ENCODE results near the gene C11orf65. TPM values are rescaled to one million over a fixed set of nuclear protein-coding genes. Genes with fewer than 3 reads are reported as not detected.

The C11orf65 gene
- total RNA-seq, 1 experiment from 2014 or later = 0.62 TPM

GRCh38 chr11:108474664-108475463 lies 7.5 kb upstream of the C11orf65 start:
- Histone ChIP-seq H3K4me1 (ENCODE audit: insufficient read depth, low read length) (no peaks in the 10 kb centered on the region), H3K27ac (ENCODE audit: low read length) (no peak overlapping the region), H3K27me3 (ENCODE audit: low read length) (no peaks in the 10 kb centered on the region), H3F3A (ENCODE audit: low read length, unreplicated experiment) (no peaks in the 10 kb centered on the region), H3K4me3 (ENCODE audit: low read length) (no peak overlapping the region), H3K36me3 (ENCODE audit: low read depth, low read length) (peaks cover 8% of the 10 kb centered on the region; the same call in 1 of the 2 replicates), H4K20me1 (ENCODE audit: low read length) (no peaks in the 10 kb centered on the region), H3K9me3 (ENCODE audit: low read length) (no peaks in the 10 kb centered on the region), H3K79me2 (ENCODE audit: low read length) (no peaks in the 10 kb centered on the region), H2AFZ (ENCODE audit: low read length) (no peak overlapping the region), H3K9me2 (replicated peaks; ENCODE audit: low read length) (no peaks in the 10 kb centered on the region), H3K4me2 (ENCODE audit: low read length) (no peak overlapping the region), H3K9ac (ENCODE audit: low read length) (no peak overlapping the region)
- ChIA-PET CTCF (no interaction called here), POLR2A (ENCODE audit: unreplicated experiment) (no interaction called here)
- BruUV-seq (replicated peaks) = no TSS peak
- no peak for ATAC-seq
- TF ChIP-seq EZH2 (IDR thresholded peaks at IDR 0.05; ENCODE audit: low read length, unreplicated experiment) (no peak), EZH2phosphoT487 (IDR thresholded peaks at IDR 0.05; ENCODE audit: borderline replicate concordance, low read length) (no peak), CTCF (conservative IDR thresholded peaks at IDR 0.05; ENCODE audit: low read depth, low read length) (no peak)
- intact Hi-C loops (cut with micrococcal nuclease) = no loop called here
- DNase-seq = no peak

DNA sequence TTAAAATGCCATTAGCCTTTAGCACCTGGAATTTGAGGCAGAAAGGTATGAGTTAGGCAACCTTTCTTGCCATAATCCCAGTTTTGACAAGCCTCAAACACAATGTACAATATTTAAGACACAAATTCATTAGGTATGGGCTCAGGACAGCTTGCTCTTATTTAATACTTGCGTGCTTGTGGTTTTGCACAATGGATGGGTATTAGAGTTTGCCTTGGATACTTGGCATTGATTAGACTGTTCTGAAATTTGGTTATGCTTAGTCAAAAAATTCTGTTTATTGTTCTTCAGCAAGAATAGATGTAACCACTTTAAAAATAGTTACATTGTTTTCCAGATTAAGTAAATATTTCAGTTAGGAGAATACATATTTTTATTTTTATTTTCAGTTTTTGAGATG lies 5.4 kb upstream of the C11orf65 start:
- DNase-seq = no peak

More for the DNA sequence above, 5.4 kb upstream of the C11orf65 start:
- Histone ChIP-seq H2AFZ (ENCODE audit: low read length) (no peak overlapping the region), H3K9me2 (replicated peaks; ENCODE audit: low read length) (no peaks in the 10 kb centered on the region), H3K4me3 (ENCODE audit: low read length) (no peak overlapping the region), H3K36me3 (ENCODE audit: low read depth, low read length) (peaks cover 6% of the 10 kb centered on the region; the same call in 1 of the 2 replicates), H3K27me3 (ENCODE audit: low read length) (no peaks in the 10 kb centered on the region), H3F3A (ENCODE audit: low read length, unreplicated experiment) (peaks cover 4% of the 10 kb centered on the region), H3K79me2 (ENCODE audit: low read length) (no peaks in the 10 kb centered on the region), H3K27ac (ENCODE audit: low read length) (no peak overlapping the region), H3K4me2 (ENCODE audit: low read length) (no peak overlapping the region), H4K20me1 (ENCODE audit: low read length) (no peaks in the 10 kb centered on the region), H3K4me1 (ENCODE audit: insufficient read depth, low read length) (no peaks in the 10 kb centered on the region; the same call in 1 of the 2 replicates), H3K9ac (ENCODE audit: low read length) (no peak overlapping the region), H3K9me3 (ENCODE audit: low read length) (no peaks in the 10 kb centered on the region)
- ChIA-PET CTCF (no interaction called here), POLR2A (ENCODE audit: unreplicated experiment) (no interaction called here)
- TF ChIP-seq EZH2phosphoT487 (IDR thresholded peaks at IDR 0.05; ENCODE audit: borderline replicate concordance, low read length) = no peak
- TF ChIP-seq EZH2 (IDR thresholded peaks at IDR 0.05; ENCODE audit: low read length, unreplicated experiment) = no peak
- TF ChIP-seq CTCF (conservative IDR thresholded peaks at IDR 0.05; ENCODE audit: low read depth, low read length) = no peak
- no TSS peak for BruUV-seq (replicated peaks)
- intact Hi-C loops (cut with micrococcal nuclease) = no loop called here
- no peak for ATAC-seq

Measured in PC-3 (cell line).